Activated CD4-positive, alpha-beta T cell treated with anti-CD3 and anti-CD28 coated beads, Interleukin-2, amount 10 ng/mL, durations not matched to agents 7 days and 5 days (primary cell): ENCODE measurements around the gene OTC. TPM values are rescaled to one million over a fixed set of nuclear protein-coding genes. Genes with fewer than 3 reads are reported as not detected.

ENCODE experiments used
- CTCF ChIA-PET: fragments of 350-600 bp; sonication (Branson Sonifier 250); formaldehyde crosslinking; loops from one replicate; lab custom pipeline; 2021; ENCODE audit warnings: antibody characterized with exemption; lab: Charles Lee
- POLR2A ChIA-PET: fragments of 350-600 bp; sonication (Branson Sonifier 250); formaldehyde crosslinking; loops from one replicate; lab custom pipeline; 2021; ENCODE audit warnings: antibody characterized with exemption; lab: Charles Lee
- DNase-seq: peaks from one replicate; pipeline ENCODE4 v3.0.0-alpha.2; 2020
- H3K27ac Mint-ChIP-seq: one replicate; pipeline ENCODE4 v1.8.0; 2021; ENCODE audit warnings: mild to moderate bottlenecking, moderate library complexity, mixed read lengths
- H3K27me3 Mint-ChIP-seq: one replicate; pipeline ENCODE4 v1.8.0; 2021; ENCODE audit warnings: mixed read lengths
- H3K36me3 Mint-ChIP-seq: one replicate; pipeline ENCODE4 v1.8.0; 2021; ENCODE audit warnings: low read depth, mixed read lengths
- H3K4me1 Mint-ChIP-seq: one replicate; pipeline ENCODE4 v1.8.0; 2021; ENCODE audit warnings: mixed read lengths
- H3K4me3 Mint-ChIP-seq: one replicate; pipeline ENCODE4 v1.8.0; 2021; ENCODE audit warnings: mild to moderate bottlenecking, moderate library complexity, mixed read lengths
- H3K9me3 Mint-ChIP-seq: one replicate; pipeline ENCODE4 v1.8.0; 2021; ENCODE audit warnings: mixed read lengths
- total RNA-seq, 2 experiments: library from RNA; stranded (reverse); gene quantifications; one replicate each; pipeline ENCODE4 v1.2.3, GENCODE V29; 2021

OTC gene
- total RNA-seq, 2 experiments from 2014 or later, result not detected

DNA sequence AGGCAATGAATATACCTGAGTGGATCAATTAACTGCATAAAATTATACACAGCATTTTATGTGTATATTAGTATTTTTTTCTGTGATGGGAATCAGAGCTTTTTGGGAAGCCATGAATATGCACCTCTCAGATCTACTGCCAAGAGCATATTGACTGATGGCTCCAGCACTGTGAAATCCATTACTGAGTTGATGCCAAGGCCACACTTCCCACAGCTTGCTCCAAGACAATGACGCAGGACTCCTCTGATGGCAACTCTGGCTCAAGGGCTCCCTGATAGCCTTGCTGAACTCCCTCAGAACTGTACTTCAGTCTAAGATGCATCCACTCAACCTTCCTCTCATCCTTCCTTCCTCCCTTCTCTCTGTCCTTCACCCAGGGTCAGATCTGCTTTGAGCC, 82.7 kb downstream of the OTC start:
- Mint-ChIP-seq H3K4me3 (no peak overlapping the region), H3K9me3 (no peaks in the 10 kb centered on the region), H3K27ac (no peak overlapping the region), H3K27me3 (no peaks in the 10 kb centered on the region), H3K36me3 (no peaks in the 10 kb centered on the region), H3K4me1 (no peaks in the 10 kb centered on the region)
- ChIA-PET POLR2A (no interaction called here), CTCF (no interaction called here)
- no peak for DNase-seq

DNA sequence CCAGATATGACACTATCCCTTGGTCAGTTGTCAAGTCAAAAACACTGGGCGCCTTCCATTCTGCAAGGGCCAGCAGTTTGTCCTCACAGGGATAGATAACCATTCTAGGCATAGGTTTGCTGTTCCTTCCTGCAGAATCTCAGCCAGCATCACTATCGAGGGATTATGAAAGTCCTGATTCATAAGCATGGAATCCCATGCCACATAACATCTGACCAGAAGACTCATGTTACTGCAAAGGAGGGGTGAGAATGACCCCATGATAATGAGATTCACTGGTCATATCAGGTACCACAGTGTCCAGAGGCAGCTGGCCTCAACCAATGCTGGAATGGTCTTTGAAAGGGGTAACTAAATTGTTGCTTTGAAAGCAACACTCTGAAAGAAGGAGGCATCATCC, 84.7 kb downstream of the OTC start:
- Mint-ChIP-seq H3K27ac (no peak overlapping the region), H3K36me3 (no peaks in the 10 kb centered on the region), H3K4me3 (no peak overlapping the region), H3K9me3 (no peaks in the 10 kb centered on the region), H3K4me1 (no peaks in the 10 kb centered on the region), H3K27me3 (no peaks in the 10 kb centered on the region)
- CTCF ChIA-PET, result no interaction called here
- POLR2A ChIA-PET, result no interaction called here
- DNase-seq, result no peak

DNA sequence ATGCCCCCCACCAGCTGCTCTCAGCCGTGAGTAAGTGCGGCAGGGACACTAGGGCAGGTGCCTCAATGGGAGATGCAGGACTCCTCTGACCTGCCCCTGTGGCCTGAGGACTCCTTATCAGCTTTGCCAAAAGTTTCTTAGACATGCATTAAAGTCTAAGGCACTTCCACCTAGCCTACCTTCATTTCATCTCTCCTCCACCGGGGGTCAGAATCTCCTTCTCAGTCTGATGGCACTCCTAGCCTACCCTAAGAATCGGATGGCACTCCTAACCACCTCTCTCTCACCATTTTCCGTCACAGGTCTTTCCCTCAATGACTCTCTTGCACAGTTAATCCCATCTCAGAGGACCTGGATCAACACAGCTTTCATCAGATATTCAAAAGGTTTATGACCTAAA, 85.9 kb downstream of the OTC start:
- DNase-seq, result no peak
- POLR2A ChIA-PET, result no interaction called here
- Mint-ChIP-seq H3K27me3 (no peaks in the 10 kb centered on the region), H3K36me3 (no peaks in the 10 kb centered on the region), H3K9me3 (no peaks in the 10 kb centered on the region), H3K4me1 (no peaks in the 10 kb centered on the region), H3K27ac (no peak overlapping the region), H3K4me3 (no peak overlapping the region)
- CTCF ChIA-PET, result interaction anchor here (0.6 kb wide), 1 partner anchor 8 kb away, joined by 5 read pairs; no protein-coding TSS in a partner anchor

DNA sequence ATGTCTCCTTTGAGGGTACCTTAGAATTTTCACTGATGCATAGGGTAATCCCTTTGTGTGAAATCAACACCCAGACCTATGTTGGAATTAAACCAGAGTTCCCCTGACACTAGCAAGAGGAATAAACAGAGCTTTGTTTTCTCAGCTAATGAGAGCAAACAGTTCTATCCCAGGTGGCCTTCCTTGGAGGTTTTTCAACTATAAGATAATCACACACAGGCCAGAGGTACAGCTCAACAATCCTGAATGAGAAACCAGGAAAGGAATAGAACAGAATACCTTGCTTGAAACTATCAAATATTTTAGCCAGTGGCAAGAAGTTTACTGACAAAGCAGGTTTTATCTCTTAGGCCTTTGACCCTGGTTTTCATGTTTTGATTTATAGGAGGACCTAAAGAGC, 100.2 kb downstream of the OTC start:
- Mint-ChIP-seq H3K36me3 (no peaks in the 10 kb centered on the region), H3K27me3 (no peaks in the 10 kb centered on the region), H3K27ac (no peak overlapping the region), H3K9me3 (no peaks in the 10 kb centered on the region), H3K4me3 (no peak overlapping the region), H3K4me1 (no peaks in the 10 kb centered on the region)
- ChIA-PET CTCF (no interaction called here), POLR2A (no interaction called here)
- no peak for DNase-seq

DNA sequence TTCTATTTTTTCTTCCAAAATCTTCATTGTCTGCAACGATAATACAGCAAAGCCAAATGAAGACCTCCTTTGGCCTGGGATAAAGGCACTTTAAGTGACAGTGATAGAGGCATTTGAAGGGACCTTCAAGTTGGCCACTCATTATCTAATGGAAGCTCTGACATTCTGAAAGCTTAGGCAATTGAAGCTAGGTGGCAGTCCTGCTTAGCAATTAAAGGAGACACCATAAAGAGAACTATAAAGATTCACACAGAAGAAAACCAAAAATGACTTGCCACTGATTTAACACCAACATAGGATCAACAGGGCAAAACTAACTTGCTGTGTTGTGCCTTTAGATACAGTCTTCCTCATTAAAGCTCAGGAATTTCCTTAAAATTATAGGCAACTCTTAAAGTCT, 105.7 kb downstream of the OTC start:
- H3K27ac Mint-ChIP-seq, result no peak overlapping the region
- POLR2A ChIA-PET, result no interaction called here
- CTCF ChIA-PET, result no interaction called here

DNA sequence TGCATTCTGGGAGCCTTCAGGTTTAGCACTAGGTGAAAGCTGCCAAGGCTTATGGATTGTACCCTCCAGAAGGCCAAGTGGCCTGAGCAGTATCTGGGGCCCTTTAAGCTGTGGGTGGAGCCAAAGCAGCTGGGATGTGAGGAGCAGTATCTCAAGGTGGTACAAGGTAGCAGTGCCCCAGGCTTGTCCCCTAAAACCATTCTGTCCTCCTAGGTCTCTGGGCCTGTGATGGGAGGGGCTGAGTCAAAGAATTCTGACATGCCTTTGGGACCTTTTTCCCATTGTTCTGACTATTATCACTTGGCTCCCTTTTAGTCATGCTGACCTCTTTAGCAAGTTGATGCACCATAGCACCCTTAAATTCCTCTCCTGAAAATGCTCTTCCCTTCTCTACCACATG, 109.9 kb downstream of the OTC start:
- no peak overlapping the region for H3K4me3 Mint-ChIP-seq
- CTCF ChIA-PET, result no interaction called here
- no peaks in the 10 kb centered on the region for H3K4me1 Mint-ChIP-seq
- no peak overlapping the region for H3K27ac Mint-ChIP-seq
- H3K9me3 Mint-ChIP-seq, result no peaks in the 10 kb centered on the region
- POLR2A ChIA-PET, result no interaction called here
- no peaks in the 10 kb centered on the region for H3K27me3 Mint-ChIP-seq
- no peak for DNase-seq
- H3K36me3 Mint-ChIP-seq, result no peaks in the 10 kb centered on the region

More for the DNA sequence above, 105.7 kb downstream of the OTC start:
- Mint-ChIP-seq H3K4me1 (no peaks in the 10 kb centered on the region), H3K4me3 (no peak overlapping the region), H3K36me3 (no peaks in the 10 kb centered on the region), H3K27me3 (no peaks in the 10 kb centered on the region), H3K9me3 (no peaks in the 10 kb centered on the region)
- no peak for DNase-seq

DNA sequence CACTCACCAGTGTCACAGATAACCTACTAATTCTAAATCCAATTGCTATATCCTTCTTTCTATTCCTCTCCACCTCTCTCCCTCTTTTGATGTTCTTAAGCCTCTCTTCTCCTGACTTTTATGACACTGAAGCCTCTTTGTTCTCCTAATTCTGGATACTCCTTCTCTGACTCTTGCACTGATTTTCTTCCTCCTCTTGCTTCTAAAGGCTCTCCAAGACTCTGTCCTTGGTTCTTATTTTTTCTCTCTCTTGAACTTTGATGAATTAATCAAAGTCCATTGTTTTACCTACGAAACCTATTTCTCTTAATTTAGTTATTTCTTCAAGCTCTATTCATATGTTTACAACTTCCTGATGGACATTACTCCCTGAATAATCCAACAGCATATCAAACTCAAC, 113.3 kb downstream of the OTC start:
- Mint-ChIP-seq H3K4me3 (no peak overlapping the region), H3K27ac (no peak overlapping the region), H3K4me1 (no peaks in the 10 kb centered on the region), H3K36me3 (no peaks in the 10 kb centered on the region), H3K9me3 (no peaks in the 10 kb centered on the region), H3K27me3 (no peaks in the 10 kb centered on the region)
- DNase-seq, result no peak
- POLR2A ChIA-PET, result no interaction called here
- CTCF ChIA-PET, result no interaction called here

DNA sequence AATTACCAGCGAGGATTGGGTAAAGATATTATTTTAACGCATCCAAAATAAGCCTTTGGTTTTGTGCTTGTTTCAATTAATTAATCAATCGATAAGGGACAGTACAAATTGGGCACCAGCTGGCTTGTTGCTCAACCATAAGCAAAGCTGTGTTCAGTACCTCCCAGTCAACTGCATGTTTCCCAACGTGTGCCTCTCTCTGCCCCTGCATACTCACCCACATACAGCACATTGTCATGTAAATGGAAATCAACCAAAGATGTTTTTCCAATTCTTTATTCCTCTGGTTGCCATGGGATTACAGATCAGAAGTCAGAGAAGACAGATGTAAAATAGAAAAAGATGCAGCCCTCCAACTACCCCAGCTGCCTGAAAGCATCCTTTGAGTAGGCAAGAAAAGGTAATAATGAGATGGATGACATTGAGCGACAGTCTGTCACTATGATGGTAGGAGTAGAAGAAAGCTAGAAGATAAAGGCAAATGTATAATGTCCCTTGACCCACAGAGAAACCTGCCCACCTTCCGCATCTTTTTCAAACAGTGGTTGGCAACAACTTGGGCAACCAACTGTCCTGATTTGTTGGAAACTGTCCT, 116.3 kb downstream of the OTC start:
- DNase-seq, result no peak
- Mint-ChIP-seq H3K9me3 (no peaks in the 10 kb centered on the region), H3K4me3 (no peak overlapping the region), H3K4me1 (no peaks in the 10 kb centered on the region), H3K27ac (no peak overlapping the region), H3K27me3 (no peaks in the 10 kb centered on the region), H3K36me3 (no peaks in the 10 kb centered on the region)
- CTCF ChIA-PET, result no interaction called here
- POLR2A ChIA-PET, result no interaction called here

Other genes with a start within 250 kb of the OTC start
- under 1 TPM; 0.20 to 0.21 TPM for gene SRPX, start 131.7 kb upstream of the OTC start, total RNA-seq
- gene RPGR, start 25.1 kb upstream of the OTC start, total RNA-seq, result 1 to 10 TPM; 5.3 to 5.9 TPM
- gene TSPAN7, start 208.9 kb downstream of the OTC start, total RNA-seq, result under 1 TPM; 0.12 to 0.21 TPM